C4-2B (cell line): ENCODE data around the gene DGKQ.
"Not testable (repeated sequence)": the region's sequence is repeated elsewhere in the genome, so short reads cannot be mapped to it uniquely, and the experiment has no call there.

Source experiments
- H3K27ac ChIP-seq: fragments of 450-650 bp; 2 replicates; pipeline ENCODE4 v1.5.1; 2017
- CTCF ChIP-seq: fragments of 450-650 bp; conservative IDR thresholded peaks from 2 replicates; pipeline ENCODE4 v1.5.1; 2017; ENCODE audit warnings: mild to moderate bottlenecking
- ZFX ChIP-seq: fragments of 450-650 bp; IDR thresholded peaks from 2 replicates; pipeline ENCODE4 v1.6.1; 2017

DGKQ gene

GRCh38 chr4:932713-933070 lies 40.7 kb downstream of the DGKQ start:
- peak overlapping the region; percentile 89 for H3K27ac ChIP-seq

GRCh38 chr4:931960-932712 lies 41.2 kb downstream of the DGKQ start, which contains the start of the genes GAK and TMEM175:
GAK (minus strand) TSS chr4:932316; CDS start chr4:932187, 129 bp downstream.
TMEM175 (plus strand) TSS chr4:932460; CDS start chr4:947740, 15,280 bp downstream.
- TF ChIP-seq ZFX (peak; percentile 43; the same call in 1 of the 2 replicates), CTCF (no peak)
- H3K27ac ChIP-seq, result peak within 1 kb of the TSS; percentile 89

More at GRCh38 chr4:932713-933070, 40.7 kb downstream of the DGKQ start:
- TF ChIP-seq CTCF (no peak; the same call in 1 of the 2 replicates), ZFX (no peak)

- TF ChIP-seq CTCF (no peak), ZFX (no peak)
- H3K27ac ChIP-seq, result peak overlapping the region; percentile 89
These were observed 42.0 kb downstream of the DGKQ start for GRCh38 chr4:931194-931959.

GRCh38 chr4:930827-931193 lies 42.6 kb downstream of the DGKQ start:
- peak overlapping the region; percentile 89; the same call in 1 of the 2 replicates for H3K27ac ChIP-seq
- no peak for TF ChIP-seq ZFX
- no peak for TF ChIP-seq CTCF

GRCh38 chr4:930028-930551 lies 43.3 kb downstream of the DGKQ start:
- TF ChIP-seq ZFX (no peak), CTCF (no peak)
- H3K27ac ChIP-seq, result no peak overlapping the region

GRCh38 chr4:929096-929765 lies 44.1 kb downstream of the DGKQ start:
- H3K27ac ChIP-seq, result no peak overlapping the region
- TF ChIP-seq CTCF, result no peak
- TF ChIP-seq ZFX, result no peak

GRCh38 chr4:927566-927965 lies 45.8 kb downstream of the DGKQ start:
- H3K27ac ChIP-seq, result not testable (repeated sequence)
